GM19035 (cell line): Measurements from ENCODE around the gene QKI.
"Not testable (repeated sequence)": the region's sequence is repeated elsewhere in the genome, so short reads cannot be mapped to it uniquely, and the experiment has no call there.

Experiments used
- ATAC-seq: cut with Tn5 transposase; IDR thresholded peaks from one replicate; pipeline ENCODE4 v1.9.1; 2021; ENCODE audit not compliant: unreplicated experiment

The QKI gene

GRCh38 chr6:163476946-163477345, 62.4 kb downstream of the QKI start:
- ATAC-seq = not testable (repeated sequence)

- ATAC-seq = no peak
These were observed 68.6 kb downstream of the QKI start for GRCh38 chr6:163483107-163483506.

GRCh38 chr6:163485388-163485851, 70.9 kb downstream of the QKI start:
- ATAC-seq = no peak

GRCh38 chr6:163486821-163487220, 72.3 kb downstream of the QKI start:
- ATAC-seq = no peak

- ATAC-seq = no peak
These were observed 73.1 kb downstream of the QKI start for GRCh38 chr6:163487606-163488005.

DNA sequence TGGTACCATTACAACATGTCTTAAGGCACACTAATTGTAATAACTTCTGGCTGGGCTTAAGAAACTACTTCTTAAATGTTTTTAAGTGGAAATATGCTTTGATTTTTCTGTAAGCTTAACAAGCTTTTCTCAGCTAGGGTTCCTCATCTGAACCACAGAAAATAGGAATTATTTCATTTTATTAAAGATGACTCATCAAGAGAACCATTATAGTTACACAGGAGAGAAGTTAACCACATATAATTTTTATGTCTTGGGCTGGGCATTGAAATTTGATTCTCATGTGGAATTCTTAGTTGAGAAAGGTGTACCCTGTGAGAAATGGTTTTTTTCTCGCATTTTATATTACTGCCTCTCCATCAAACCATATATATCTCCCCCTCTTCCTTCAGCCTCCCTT, 75.1 kb downstream of the QKI start:
- no peak for ATAC-seq

GRCh38 chr6:163490826-163491577, 76.5 kb downstream of the QKI start:
- no peak for ATAC-seq

DNA sequence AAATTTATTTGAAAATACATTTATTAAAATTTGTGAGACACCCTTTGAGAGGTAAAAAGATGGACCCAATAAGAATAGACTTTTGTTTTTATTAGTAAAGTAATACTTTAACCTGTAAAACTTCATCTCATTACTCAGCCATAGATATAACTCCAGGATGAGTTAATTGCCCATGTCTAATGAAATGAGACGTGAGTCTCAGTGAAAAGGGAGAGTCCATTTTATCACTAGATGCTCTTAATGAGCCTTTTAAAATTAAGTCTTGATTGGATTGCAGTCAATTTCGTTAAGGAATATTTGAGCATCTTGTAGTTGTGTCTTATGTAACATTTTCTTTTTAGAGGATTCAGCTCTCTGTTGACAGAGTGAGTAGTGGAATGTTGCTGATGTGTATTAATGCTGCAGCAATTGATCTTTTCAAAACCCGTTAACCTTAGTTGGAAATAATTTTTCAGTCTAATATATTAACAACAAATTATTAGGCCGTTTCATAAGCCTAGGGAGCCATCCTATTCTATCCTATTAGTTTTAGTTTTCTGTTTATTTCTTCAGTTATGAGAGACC, 77.3 kb downstream of the QKI start:
- no peak for ATAC-seq

GRCh38 chr6:163494279-163494727, 79.8 kb downstream of the QKI start:
- no peak for ATAC-seq

- no peak for ATAC-seq
These were observed 81.7 kb downstream of the QKI start for GRCh38 chr6:163496205-163496604.

DNA sequence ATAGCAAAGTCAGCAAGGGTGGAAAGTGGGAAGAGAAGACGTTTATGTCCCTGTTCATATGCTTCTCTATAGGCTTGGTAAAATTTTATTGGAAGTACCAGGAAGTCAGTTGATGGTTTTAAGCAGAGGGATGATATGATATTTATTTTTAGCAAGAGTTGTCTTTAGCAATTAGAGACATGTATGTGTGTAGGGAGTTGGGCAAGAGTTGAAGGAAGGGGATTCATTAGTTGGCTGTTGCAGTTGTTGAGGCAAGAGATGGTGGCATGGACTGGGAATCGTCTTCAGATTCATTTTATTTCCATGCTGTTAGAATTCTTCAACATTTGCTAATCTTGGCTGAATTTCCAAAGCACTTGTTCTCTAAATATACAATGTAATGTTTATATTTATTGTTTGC, 85.6 kb downstream of the QKI start:
- ATAC-seq = no peak

GRCh38 chr6:163501026-163501425, 86.5 kb downstream of the QKI start:
- no peak for ATAC-seq

- ATAC-seq = no peak
These were observed 86.9 kb downstream of the QKI start for GRCh38 chr6:163501439-163501838.

GRCh38 chr6:163504984-163505640, 90.6 kb downstream of the QKI start:
- no peak for ATAC-seq

- ATAC-seq = no peak
These were observed 93.4 kb downstream of the QKI start for GRCh38 chr6:163507965-163508364.

GRCh38 chr6:163513003-163513402, 98.5 kb downstream of the QKI start:
- ATAC-seq = no peak

DNA sequence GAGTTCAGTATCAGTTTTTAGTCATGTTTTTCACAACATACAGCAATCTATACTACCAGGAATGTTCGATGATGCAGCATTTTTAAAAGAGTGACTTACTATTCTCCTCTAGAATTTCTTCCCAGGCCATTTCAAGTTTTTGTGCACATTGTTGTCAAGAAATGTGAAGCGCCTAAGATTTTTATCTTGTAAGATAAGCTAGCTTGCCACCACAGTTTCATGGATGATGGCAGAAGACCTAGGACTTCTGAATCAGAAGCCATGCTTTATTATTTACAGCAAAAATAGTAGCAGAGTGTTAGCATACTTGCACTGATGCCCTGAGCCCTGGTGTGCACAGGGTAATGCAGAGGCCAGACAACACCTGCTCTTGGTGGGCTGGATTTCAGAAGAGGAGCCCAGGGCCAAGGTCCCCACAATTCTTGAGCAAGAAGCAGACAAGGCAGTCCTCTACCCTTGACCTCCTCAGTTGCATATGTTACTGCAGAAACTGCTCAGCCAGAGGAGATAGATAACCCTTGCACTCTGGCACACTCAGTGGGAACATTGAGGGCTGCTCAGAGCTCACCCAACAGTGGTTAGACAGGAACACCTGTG, 99.2 kb downstream of the QKI start:
- no peak for ATAC-seq

DNA sequence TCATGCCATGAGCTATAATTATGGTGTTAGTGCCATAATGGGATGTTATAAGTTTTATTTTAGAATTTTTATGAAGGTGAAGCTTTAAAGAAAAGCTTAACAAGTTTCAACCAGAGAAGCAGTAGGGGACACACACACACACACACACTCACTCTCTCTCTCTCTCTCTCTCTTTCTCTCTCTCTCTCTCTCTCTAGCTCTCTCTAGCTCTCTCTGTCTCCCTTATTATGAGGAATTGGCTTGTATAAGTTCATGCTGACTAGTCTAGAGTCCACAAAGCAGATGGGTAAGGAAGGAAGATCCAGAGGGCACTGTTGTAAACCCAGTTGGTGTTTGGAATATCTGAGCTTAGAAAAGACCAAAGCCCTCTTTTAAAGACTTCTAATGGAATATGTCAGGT, 102.4 kb downstream of the QKI start:
- no peak for ATAC-seq

DNA sequence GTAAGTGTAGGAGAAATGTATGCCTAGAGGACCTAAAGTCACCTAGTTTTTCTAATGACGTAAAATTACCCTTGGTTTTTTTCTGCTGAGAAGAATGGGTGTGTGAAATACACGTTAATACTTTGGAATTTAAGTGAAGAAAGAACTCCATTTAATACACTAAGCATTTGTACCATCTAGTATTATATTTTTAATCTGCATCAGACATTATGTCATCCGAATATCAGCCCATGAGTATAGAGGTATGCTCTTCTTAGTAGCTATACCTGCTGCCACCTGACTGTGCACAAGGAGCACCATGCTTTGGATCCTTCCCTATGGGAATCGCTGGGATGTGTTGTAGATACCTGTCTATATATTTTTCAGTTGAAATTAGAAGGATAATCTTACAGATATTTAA, 106.4 kb downstream of the QKI start:
- no peak for ATAC-seq

DNA sequence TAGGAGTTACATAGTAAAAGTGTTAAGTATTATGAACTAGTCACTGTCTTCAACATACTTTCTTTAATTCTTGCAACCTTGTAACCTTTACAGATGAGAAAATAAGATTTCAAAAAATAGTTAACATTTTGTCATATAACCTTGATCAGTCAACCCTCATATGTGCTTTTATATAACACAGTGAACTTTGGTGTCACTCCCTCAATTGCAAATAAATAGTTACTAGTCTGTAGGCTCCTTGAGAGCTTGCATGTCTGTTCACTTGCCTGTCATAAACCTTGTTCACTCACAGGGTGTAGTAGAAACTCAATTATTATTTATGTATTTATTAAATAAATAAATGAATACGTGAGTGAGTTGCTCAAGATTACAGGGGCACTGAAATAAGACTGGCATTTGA, 107.5 kb downstream of the QKI start:
- ATAC-seq = no peak

- ATAC-seq = no peak
These were observed 111.4 kb downstream of the QKI start for GRCh38 chr6:163525926-163526325.

DNA sequence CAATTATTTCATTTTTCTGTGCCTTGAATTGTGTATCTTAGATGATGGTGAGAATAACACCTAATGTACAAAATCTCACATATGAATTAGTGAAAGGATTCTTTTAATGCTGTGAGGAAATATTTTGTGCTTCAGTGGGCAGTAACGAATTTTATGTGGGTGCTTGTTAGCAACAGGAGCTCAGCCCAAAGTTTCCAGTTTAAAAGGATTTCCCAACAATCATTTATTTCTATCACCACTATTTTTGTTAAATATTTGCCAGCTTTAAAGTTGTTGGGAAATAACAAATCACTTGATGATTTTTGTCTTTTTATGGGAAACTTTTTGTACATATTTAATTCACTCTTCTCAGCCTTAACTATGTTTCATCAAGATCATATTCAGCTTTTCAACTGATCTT, 111.8 kb downstream of the QKI start:
- no peak for ATAC-seq
